HG02610 (cell line): ENCODE data around the gene RHOT1.
"Not testable (repeated sequence)": the region's sequence is repeated elsewhere in the genome, so short reads cannot be mapped to it uniquely, and the experiment has no call there.

Experiments used
- ATAC-seq: cut with Tn5 transposase; IDR thresholded peaks from one replicate; pipeline ENCODE4 v1.9.1; 2021; ENCODE audit warnings: mild to moderate bottlenecking, moderate library complexity; ENCODE audit not compliant: unreplicated experiment

The RHOT1 gene

GRCh38 chr17:32142038-32142856 is at the start of gene RHOT1:
RHOT1 (plus strand) TSS chr17:32142502; CDS start chr17:32142693, 191 bp downstream.
- no peak for ATAC-seq

GRCh38 chr17:32099686-32100085 is 42.6 kb upstream of the RHOT1 start:
- ATAC-seq = no peak

- not testable (repeated sequence) for ATAC-seq
These were observed 42.0 kb upstream of the RHOT1 start for GRCh38 chr17:32100323-32100722.

GRCh38 chr17:32100971-32101631 is 41.2 kb upstream of the RHOT1 start:
- ATAC-seq = no peak

- ATAC-seq = no peak
These were observed 40.1 kb upstream of the RHOT1 start for GRCh38 chr17:32102172-32102571.

- ATAC-seq = no peak
These were observed 39.6 kb upstream of the RHOT1 start for GRCh38 chr17:32102646-32103186.

GRCh38 chr17:32103476-32104113 is 38.7 kb upstream of the RHOT1 start:
- no peak for ATAC-seq

GRCh38 chr17:32104158-32104557 is 38.1 kb upstream of the RHOT1 start:
- ATAC-seq = no peak

GRCh38 chr17:32106471-32106981 is 35.8 kb upstream of the RHOT1 start:
- not testable (repeated sequence) for ATAC-seq

GRCh38 chr17:32107194-32107593 is 35.1 kb upstream of the RHOT1 start:
- ATAC-seq = not testable (repeated sequence)

- no peak for ATAC-seq
These were observed 31.7 kb upstream of the RHOT1 start for GRCh38 chr17:32110596-32110995.

GRCh38 chr17:32111141-32111771 is 31.0 kb upstream of the RHOT1 start:
- no peak for ATAC-seq

GRCh38 chr17:32112416-32112815 is 29.9 kb upstream of the RHOT1 start:
- no peak for ATAC-seq

GRCh38 chr17:32114536-32114935 is 27.8 kb upstream of the RHOT1 start:
- no peak for ATAC-seq

- ATAC-seq = not testable (repeated sequence)
These were observed 26.8 kb upstream of the RHOT1 start for GRCh38 chr17:32115546-32115945.

GRCh38 chr17:32116937-32117336 is 25.4 kb upstream of the RHOT1 start:
- ATAC-seq = no peak

- ATAC-seq = no peak
These were observed 24.9 kb upstream of the RHOT1 start for GRCh38 chr17:32117399-32117798.

- ATAC-seq = not testable (repeated sequence)
These were observed 24.2 kb upstream of the RHOT1 start for GRCh38 chr17:32118088-32118487.

GRCh38 chr17:32118835-32119234 is 23.5 kb upstream of the RHOT1 start:
- ATAC-seq = no peak

GRCh38 chr17:32120141-32120540 is 22.2 kb upstream of the RHOT1 start:
- no peak for ATAC-seq

GRCh38 chr17:32120716-32121115 is 21.6 kb upstream of the RHOT1 start:
- no peak for ATAC-seq
